Endothelial cell of umbilical vein (primary cell): ENCODE data around the gene DPYD. TPM values are rescaled to one million over a fixed set of nuclear protein-coding genes. Genes with fewer than 3 reads are reported as not detected.

Experiments
- BruUV-seq: library from RNA; stranded (reverse); fragments of 400-500 nt; replicated peaks from 2 replicates; lab custom pipeline; 2021; lab: Mats Ljungman, UMichigan
- CTCF ChIA-PET: fragments of 300-600, 350-600 bp; sonication (Branson Sonifier 250); formaldehyde crosslinking; loops from one replicate; lab custom pipeline; 2021; ENCODE audit warnings: antibody characterized with exemption, inconsistent platforms; lab: Charles Lee
- POLR2A ChIA-PET: fragments of 300-600, 350-600 bp; sonication (Branson Sonifier 250); formaldehyde crosslinking; loops from one replicate; lab custom pipeline; 2021; ENCODE audit warnings: antibody characterized with exemption, inconsistent platforms; lab: Charles Lee
- DNase-seq: peaks from one replicate; pipeline ENCODE4 v3.0.0-alpha.2; 2011; ENCODE audit warnings: low read depth, low spot score
- FAIRE-seq: peaks from 2 replicates; lab custom pipeline; 2011; peaks lifted over from hg19 to GRCh38; lab: Jason Lieb, UNC
- H2AFZ ChIP-seq: 2 replicates; pipeline ENCODE4 v1.6.0; 2012; ENCODE audit warnings: low read depth, low read length, control low read depth, inconsistent platforms
- H3K27ac ChIP-seq: 2 replicates; pipeline ENCODE4 v1.5.1; 2011; ENCODE audit warnings: low read depth, mild to moderate bottlenecking, control low read depth, low read length, moderate library complexity; ENCODE audit not compliant: insufficient read depth
- H3K27me3 ChIP-seq, 2 experiments: 2 replicates each; pipeline versions ENCODE4 v1.6.0 to v1.6.1; 2011; ENCODE audit warnings: low read length in 2 of 2, mixed read lengths in 1 of 2; ENCODE audit not compliant: control insufficient read depth in 2 of 2, insufficient read depth in 2 of 2
- H3K36me3 ChIP-seq, 2 experiments: 2 replicates in 1 of 2; 3 replicates in 1 of 2; pipeline ENCODE4 v1.5.1; 2011; ENCODE audit warnings: low read length in 2 of 2, mild to moderate bottlenecking in 1 of 2, moderate library complexity in 1 of 2; ENCODE audit not compliant: control insufficient read depth in 2 of 2, insufficient read depth in 2 of 2; ENCODE audit errors: extremely low read depth in 1 of 2
- H3K4me1 ChIP-seq: 3 replicates; pipeline ENCODE4 v1.5.1; 2011; ENCODE audit warnings: mild to moderate bottlenecking, low read length; ENCODE audit not compliant: control insufficient read depth, insufficient read depth; ENCODE audit errors: extremely low read depth
- H3K4me2 ChIP-seq: 2 replicates; pipeline ENCODE4 v1.6.1; 2011; ENCODE audit warnings: low read length, control low read depth, mixed read lengths; ENCODE audit not compliant: insufficient read depth
- H3K4me3 ChIP-seq, 3 experiments: fragments of 200-600 bp in 1 of 3; sonication (generic), shearing (Covaris generic) in 1 of 3; replicated peaks in 1 of 3; 2 replicates each; pipeline ENCODE4 v1.5.1; 2011 to 2016; ENCODE audit warnings: control low read depth in 3 of 3, low read length in 3 of 3, mild to moderate bottlenecking in 2 of 3, inconsistent platforms in 1 of 3, low read depth in 1 of 3, moderate library complexity in 1 of 3; ENCODE audit not compliant: insufficient read depth in 1 of 3
- H3K79me2 ChIP-seq: 2 replicates; pipeline ENCODE4 v1.6.0; 2012; ENCODE audit warnings: low read length, inconsistent platforms; ENCODE audit not compliant: control insufficient read depth, insufficient read depth
- H3K9ac ChIP-seq: replicated peaks from 2 replicates; pipeline ENCODE3; 2011; ENCODE audit warnings: low read length, control low read depth; ENCODE audit not compliant: insufficient read depth; ENCODE audit errors: extremely low read depth
- H3K9me1 ChIP-seq: replicated peaks from 3 replicates; pipeline ENCODE4 v1.6.0; 2011; ENCODE audit warnings: mild to moderate bottlenecking, low read length; ENCODE audit not compliant: control insufficient read depth, insufficient read depth; ENCODE audit errors: extremely low read depth
- H3K9me3 ChIP-seq: replicated peaks from 2 replicates; pipeline ENCODE4 v1.5.1; 2012; ENCODE audit warnings: low read length, inconsistent platforms; ENCODE audit not compliant: control insufficient read depth, insufficient read depth
- H4K20me1 ChIP-seq: replicated peaks from 2 replicates; pipeline ENCODE3; 2011; ENCODE audit warnings: mild to moderate bottlenecking, low read length; ENCODE audit not compliant: control insufficient read depth, insufficient read depth; ENCODE audit errors: extremely low read depth
- EZH2 ChIP-seq: IDR thresholded peaks from 2 replicates; pipeline ENCODE4 v1.6.1; 2012; ENCODE audit warnings: borderline replicate concordance, low read depth, mild to moderate bottlenecking, moderate library complexity, low read length, inconsistent platforms; ENCODE audit not compliant: severe bottlenecking
- FOS ChIP-seq: IDR thresholded peaks from 2 replicates; pipeline ENCODE4 v1.6.1; 2011; ENCODE audit warnings: mild to moderate bottlenecking, low read length, moderate library complexity, borderline replicate concordance; ENCODE audit not compliant: insufficient read depth
- GATA2 ChIP-seq: IDR thresholded peaks from 2 replicates; pipeline ENCODE4 v1.7.0; 2011; ENCODE audit warnings: low read depth, mild to moderate bottlenecking, moderate library complexity, mixed read lengths, low read length; ENCODE audit not compliant: insufficient read length, insufficient read depth
- JUN ChIP-seq: IDR thresholded peaks from 2 replicates; pipeline ENCODE4 v1.6.1; 2011; ENCODE audit warnings: borderline replicate concordance, low read depth; ENCODE audit not compliant: insufficient read length, insufficient read depth
- MAX ChIP-seq: IDR thresholded peaks from 2 replicates; pipeline ENCODE4 v1.6.1; 2011; ENCODE audit not compliant: insufficient read depth, insufficient read length
- MYC ChIP-seq: IDR thresholded peaks from one replicate; pipeline ENCODE4 v1.6.1; 2011; ENCODE audit warnings: mild to moderate bottlenecking, low read depth, low read length
- POLR2A ChIP-seq: IDR thresholded peaks from 2 replicates; pipeline ENCODE4 v1.6.1; 2012; ENCODE audit warnings: low read depth, mild to moderate bottlenecking, control low read depth, low read length
- POLR2AphosphoS5 ChIP-seq: IDR thresholded peaks from 2 replicates; pipeline ENCODE4 v1.6.1; 2012; ENCODE audit warnings: low read depth, mild to moderate bottlenecking, control low read depth, low read length, moderate library complexity; ENCODE audit not compliant: insufficient read depth
- dilution Hi-C: fragments of 300-500 bp; cut with MboI; formaldehyde crosslinking; loops from one replicate; pipeline ENCODE4 v1.15.0; 2019; ENCODE audit warnings: low sequenced_read_pairs; ENCODE audit not compliant: extremely low pct_ligation_motif_present
- intact Hi-C: fragments of 100-400 bp; cut with micrococcal nuclease; formaldehyde crosslinking; loops from one replicate; pipeline ENCODE4 v1.10.0; 2022
- polyA plus RNA-seq, 4 experiments: library from polyadenylated mRNA; depleted of rRNA in 3 of 4; stranded (reverse) in 3 of 4; unstranded in 1 of 4; fragments of >200 nt; gene quantifications; 2 replicates each; pipeline versions ENCODE4 v1.2.1 to v1.2.3, GENCODE V29; 2011 to 2012; ENCODE audit warnings: missing spikeins in 1 of 4
- total RNA-seq: library from RNA; stranded (reverse); gene quantifications from 2 replicates; pipeline ENCODE4 v1.2.3, GENCODE V29; 2021
- TF ChIP-seq, protein P1 (sequence below), 2 donors: IDR thresholded peaks; 1 replicate in 1 of 2; 2 replicates in 1 of 2; pipeline ENCODE4 v1.5.1; 2011; ENCODE audit warnings: low read length in 2 of 2, mild to moderate bottlenecking in 2 of 2, moderate library complexity in 2 of 2, control low read depth in 1 of 2, inconsistent platforms in 1 of 2, low read depth in 1 of 2; ENCODE audit not compliant: insufficient read depth in 1 of 2; ENCODE audit errors: extremely low read depth in 1 of 2

Gene DPYD
- total and polyA plus RNA-seq, 2 donors (not counting 3 experiments of a cell fraction or from before 2014, with no cell fraction given), result 4.6 to 15.1 TPM

DNA sequence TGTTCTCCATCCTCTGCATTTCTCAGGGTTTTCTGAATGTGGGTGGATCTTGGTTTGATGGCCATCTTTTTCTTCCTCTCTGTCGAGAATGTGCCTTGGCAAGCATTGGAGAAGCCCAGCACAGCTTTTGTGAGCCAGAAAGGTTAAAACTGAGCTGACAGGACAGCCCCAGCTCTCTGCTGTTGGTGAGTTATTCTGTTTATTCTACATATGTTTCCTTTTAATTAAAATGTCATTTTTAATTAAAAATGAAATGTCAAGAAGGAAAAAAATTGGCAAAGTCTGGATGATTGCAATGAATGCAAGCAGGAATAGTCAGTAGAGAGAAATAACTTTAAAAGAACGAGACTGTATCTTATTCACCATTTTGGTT is 873.4 kb downstream of the DPYD start:
- H3K9me3 ChIP-seq, result no peaks in the 10 kb centered on the region
- no peaks in the 10 kb centered on the region for H3K9me1 ChIP-seq
- TF ChIP-seq MYC, result no peak
- TF ChIP-seq, protein P1, sequence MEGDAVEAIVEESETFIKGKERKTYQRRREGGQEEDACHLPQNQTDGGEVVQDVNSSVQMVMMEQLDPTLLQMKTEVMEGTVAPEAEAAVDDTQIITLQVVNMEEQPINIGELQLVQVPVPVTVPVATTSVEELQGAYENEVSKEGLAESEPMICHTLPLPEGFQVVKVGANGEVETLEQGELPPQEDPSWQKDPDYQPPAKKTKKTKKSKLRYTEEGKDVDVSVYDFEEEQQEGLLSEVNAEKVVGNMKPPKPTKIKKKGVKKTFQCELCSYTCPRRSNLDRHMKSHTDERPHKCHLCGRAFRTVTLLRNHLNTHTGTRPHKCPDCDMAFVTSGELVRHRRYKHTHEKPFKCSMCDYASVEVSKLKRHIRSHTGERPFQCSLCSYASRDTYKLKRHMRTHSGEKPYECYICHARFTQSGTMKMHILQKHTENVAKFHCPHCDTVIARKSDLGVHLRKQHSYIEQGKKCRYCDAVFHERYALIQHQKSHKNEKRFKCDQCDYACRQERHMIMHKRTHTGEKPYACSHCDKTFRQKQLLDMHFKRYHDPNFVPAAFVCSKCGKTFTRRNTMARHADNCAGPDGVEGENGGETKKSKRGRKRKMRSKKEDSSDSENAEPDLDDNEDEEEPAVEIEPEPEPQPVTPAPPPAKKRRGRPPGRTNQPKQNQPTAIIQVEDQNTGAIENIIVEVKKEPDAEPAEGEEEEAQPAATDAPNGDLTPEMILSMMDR (IDR thresholded peaks at IDR 0.05; ENCODE audit: extremely low read depth in 1 of 2, insufficient read depth in 1 of 2, low read depth in 1 of 2, low read length in 2 of 2), result no peak
- no peak for TF ChIP-seq FOS
- TF ChIP-seq GATA2, result no peak
- TF ChIP-seq MAX, result no peak
- TF ChIP-seq EZH2, result no peak
- TF ChIP-seq POLR2A, result no peak
- no peak for TF ChIP-seq POLR2AphosphoS5
- TF ChIP-seq JUN, result no peak
- no TSS peak for BruUV-seq
- H2AFZ ChIP-seq, result no peak overlapping the region
- no peak for FAIRE-seq
- H3K36me3 ChIP-seq, result no peaks in the 10 kb centered on the region
- H4K20me1 ChIP-seq, result no peaks in the 10 kb centered on the region
- no peaks in the 10 kb centered on the region for H3K79me2 ChIP-seq
- H3K4me2 ChIP-seq, result no peak overlapping the region
- intact Hi-C loops (no loop called here), dilution Hi-C loops (no loop called here)
- DNase-seq, result no peak
- POLR2A ChIA-PET, result no interaction called here
- no peaks in the 10 kb centered on the region for H3K27me3 ChIP-seq
- H3K4me1 ChIP-seq, result no peaks in the 10 kb centered on the region
- H3K27ac ChIP-seq, result no peak overlapping the region
- H3K9ac ChIP-seq, result no peak overlapping the region
- H3K4me3 ChIP-seq, result no peak overlapping the region
- CTCF ChIA-PET, result interaction anchor here (0.6 to 4.6 kb wide), 5 partner anchors 12 to 83 kb away, joined by 3 to 122 read pairs (median 4); no protein-coding TSS in a partner anchor
